Epithelial cell of esophagus (primary cell): Measurements from ENCODE around the gene RBBP5.
A peak's percentile ranks its signal among the peaks of the same experiment; 100 is the strongest.

Source experiments
- DNase-seq: peaks from one replicate; pipeline ENCODE4 v3.0.0; 2010; ENCODE audit warnings: low read depth
- H3K4me3 ChIP-seq: 2 replicates; pipeline ENCODE4 v1.5.1; 2011; ENCODE audit warnings: mild to moderate bottlenecking, low read length, control low read depth
- TF ChIP-seq, protein P1 (sequence below): IDR thresholded peaks from 2 replicates; pipeline ENCODE4 v1.5.1; 2011; ENCODE audit warnings: low read depth, mild to moderate bottlenecking, low read length, control low read depth, inconsistent platforms; ENCODE audit not compliant: insufficient read depth; ENCODE audit errors: missing control alignments

Gene RBBP5, protein sequence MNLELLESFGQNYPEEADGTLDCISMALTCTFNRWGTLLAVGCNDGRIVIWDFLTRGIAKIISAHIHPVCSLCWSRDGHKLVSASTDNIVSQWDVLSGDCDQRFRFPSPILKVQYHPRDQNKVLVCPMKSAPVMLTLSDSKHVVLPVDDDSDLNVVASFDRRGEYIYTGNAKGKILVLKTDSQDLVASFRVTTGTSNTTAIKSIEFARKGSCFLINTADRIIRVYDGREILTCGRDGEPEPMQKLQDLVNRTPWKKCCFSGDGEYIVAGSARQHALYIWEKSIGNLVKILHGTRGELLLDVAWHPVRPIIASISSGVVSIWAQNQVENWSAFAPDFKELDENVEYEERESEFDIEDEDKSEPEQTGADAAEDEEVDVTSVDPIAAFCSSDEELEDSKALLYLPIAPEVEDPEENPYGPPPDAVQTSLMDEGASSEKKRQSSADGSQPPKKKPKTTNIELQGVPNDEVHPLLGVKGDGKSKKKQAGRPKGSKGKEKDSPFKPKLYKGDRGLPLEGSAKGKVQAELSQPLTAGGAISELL

DNA sequence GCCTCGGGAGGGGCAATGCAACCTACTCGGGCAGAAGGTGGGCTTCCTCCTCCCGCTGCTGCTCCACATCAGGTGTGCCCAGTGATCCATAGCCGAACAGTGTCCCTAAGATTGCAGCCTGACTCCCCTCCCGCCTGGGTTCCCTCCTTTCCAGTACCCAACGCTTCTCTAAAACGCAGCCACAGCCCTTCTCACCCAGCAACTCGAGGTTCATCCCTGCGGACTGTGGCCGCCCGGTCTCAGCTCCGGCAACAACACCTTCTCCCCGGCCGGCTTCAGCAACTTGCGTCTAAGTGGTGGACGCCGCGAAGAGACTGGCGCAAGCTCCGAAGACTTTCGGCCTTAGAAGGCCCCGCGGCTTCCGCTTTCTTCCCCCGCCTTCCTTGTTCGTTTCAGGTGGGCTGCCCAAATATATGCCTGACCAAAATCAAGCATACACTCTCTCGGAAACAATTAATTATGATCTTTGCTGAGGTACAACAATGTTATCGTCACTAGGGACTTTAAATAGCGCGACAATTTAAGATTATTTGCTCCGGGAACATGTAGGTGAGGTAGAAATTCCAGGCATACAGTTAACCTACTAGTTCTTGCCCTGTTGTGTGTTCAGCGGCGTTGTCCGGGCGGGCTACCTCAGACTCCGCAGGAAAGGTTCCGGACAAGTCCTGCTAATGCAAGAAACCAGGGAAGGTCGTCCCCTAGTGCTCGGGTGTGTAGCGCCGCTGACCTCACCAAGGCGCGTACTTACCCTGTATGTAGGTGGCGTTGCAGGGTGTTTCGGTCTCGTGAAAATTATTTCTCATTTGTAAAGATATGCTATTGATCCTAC, at the start of gene RBBP5:
RBBP5 (minus strand) TSS at position 319 of the 829 bp plus-strand sequence; CDS start at position 214, 105 bp downstream.
- TF ChIP-seq, protein P1, sequence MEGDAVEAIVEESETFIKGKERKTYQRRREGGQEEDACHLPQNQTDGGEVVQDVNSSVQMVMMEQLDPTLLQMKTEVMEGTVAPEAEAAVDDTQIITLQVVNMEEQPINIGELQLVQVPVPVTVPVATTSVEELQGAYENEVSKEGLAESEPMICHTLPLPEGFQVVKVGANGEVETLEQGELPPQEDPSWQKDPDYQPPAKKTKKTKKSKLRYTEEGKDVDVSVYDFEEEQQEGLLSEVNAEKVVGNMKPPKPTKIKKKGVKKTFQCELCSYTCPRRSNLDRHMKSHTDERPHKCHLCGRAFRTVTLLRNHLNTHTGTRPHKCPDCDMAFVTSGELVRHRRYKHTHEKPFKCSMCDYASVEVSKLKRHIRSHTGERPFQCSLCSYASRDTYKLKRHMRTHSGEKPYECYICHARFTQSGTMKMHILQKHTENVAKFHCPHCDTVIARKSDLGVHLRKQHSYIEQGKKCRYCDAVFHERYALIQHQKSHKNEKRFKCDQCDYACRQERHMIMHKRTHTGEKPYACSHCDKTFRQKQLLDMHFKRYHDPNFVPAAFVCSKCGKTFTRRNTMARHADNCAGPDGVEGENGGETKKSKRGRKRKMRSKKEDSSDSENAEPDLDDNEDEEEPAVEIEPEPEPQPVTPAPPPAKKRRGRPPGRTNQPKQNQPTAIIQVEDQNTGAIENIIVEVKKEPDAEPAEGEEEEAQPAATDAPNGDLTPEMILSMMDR, result peak; percentile 66
- peak; percentile 98 for DNase-seq
- H3K4me3 ChIP-seq, result peak within 1 kb of the TSS; percentile 100

DNA sequence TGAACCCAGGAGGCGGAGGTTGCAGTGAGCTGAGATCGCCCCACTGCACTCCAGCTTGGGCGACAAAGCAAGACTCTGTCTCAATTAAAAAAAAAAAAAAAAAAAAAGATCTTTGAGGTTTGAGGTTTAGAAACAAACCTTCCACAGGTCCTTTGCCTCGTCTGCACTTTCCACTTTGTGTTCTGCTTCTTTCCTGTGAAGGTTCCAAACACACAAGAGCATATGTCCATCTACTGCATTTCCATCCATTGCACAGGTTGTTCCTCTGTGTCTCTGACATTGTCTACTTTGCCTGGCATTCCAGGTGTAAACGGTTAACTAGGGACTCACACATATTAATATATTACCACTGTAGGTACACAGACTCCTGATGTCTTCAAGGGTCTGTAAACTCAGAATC, 49.6 kb upstream of the RBBP5 start:
- DNase-seq, result no peak
- no peak overlapping the region for H3K4me3 ChIP-seq
- TF ChIP-seq, protein P1, result no peak

DNA sequence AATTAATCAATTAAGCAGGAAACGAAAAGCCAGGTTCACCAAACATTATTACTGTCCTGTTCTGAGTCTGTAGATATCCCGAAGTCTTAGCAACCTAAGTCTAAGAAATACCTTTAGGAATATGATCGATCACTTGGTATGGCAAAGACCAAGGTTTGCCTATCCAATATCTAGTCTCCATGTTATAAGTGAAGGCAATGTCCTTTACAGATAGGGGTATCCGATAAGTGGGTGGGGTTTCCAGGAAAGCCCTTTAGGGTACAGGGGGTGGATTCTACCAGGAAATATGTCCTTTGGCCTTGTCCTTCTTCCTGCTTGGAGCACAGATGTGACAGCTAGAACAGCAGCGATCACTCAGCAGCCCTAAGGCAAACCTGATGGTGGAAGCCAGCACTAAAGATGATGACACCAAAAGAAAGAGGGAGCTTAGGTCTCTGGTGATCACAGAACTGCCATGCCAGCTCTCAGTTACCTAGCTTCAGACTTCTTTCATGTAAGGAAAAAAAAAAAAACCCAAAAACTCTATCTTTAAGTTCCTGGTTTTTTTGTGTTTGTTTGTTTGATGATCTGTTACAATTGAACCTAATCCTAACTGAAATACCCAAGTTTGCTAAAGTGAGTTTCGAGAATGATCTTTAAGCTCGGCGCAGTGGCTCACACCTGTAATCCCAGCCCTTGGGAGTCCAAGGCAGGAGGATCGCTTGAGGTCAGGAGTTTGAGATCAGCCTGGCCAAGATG, 48.9 kb upstream of the RBBP5 start:
- no peak for DNase-seq
- TF ChIP-seq, protein P1, result no peak
- H3K4me3 ChIP-seq, result no peak overlapping the region

DNA sequence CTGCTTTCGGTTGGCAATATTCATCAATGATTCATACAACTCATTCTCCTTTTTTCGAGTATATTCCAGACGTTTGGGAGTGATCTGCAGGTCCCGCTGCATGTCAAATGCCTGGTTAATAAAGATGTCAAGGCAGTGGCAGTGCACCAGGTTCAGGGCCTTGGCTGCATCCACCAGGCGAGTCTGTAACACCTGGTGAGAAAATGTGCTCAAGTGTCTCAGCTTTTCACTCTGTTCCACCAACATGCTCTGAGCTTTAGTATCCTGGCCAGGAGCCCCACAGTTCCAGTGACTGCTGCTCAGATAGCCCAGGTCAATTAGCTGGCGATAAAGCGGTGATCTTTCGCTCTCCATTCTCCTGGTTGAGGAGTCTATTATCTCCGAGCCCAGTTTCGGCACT, 47.5 kb upstream of the RBBP5 start:
- TF ChIP-seq, protein P1, result no peak
- no peak for DNase-seq
- H3K4me3 ChIP-seq, result no peak overlapping the region

DNA sequence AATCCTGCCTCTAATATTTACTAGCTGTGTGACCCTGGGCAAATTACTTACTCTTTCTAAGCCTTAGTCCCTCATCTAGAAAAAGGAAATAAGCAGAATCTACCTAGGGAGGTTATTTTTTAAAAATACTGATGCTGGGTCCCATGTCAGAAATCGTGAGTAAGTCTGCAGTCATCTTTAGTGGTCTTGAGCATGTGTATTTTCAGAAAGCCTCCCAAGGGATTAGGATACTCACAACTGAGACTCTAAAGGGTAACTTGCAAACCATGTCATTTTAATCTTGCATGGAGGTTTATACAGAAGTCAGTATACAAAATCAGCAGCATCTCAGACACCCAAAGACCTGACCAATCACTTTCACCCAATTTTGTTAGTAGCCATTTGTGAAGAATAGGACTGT, 46.5 kb upstream of the RBBP5 start:
- TF ChIP-seq, protein P1, result no peak
- H3K4me3 ChIP-seq, result no peak overlapping the region
- DNase-seq, result no peak

DNA sequence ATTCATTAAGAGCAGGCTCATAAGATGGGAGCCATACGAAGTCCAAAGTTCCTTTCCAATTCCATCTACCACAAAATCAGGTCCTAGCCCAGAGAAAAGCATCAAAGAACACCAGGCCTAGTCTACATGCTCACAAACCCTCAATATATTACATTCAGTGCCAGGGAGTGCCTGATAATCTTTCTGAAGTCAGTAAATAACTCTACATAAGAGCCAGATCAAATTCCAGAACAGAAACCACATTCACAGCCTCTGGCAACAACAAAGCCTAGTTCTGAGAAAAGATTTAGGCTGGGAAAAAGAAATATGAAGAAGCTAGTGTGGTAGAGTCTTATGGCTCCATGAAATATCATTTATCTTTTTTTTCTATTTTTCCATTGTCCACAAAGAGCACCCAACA, 40.5 kb upstream of the RBBP5 start:
- H3K4me3 ChIP-seq, result no peak overlapping the region
- no peak for DNase-seq
- TF ChIP-seq, protein P1, result no peak
